HG02885 (cell line): Measurements from ENCODE around the gene ALOX15.
"Not testable (repeated sequence)": the region's sequence is repeated elsewhere in the genome, so short reads cannot be mapped to it uniquely, and the experiment has no call there.

Experiments
- ATAC-seq: cut with Tn5 transposase; IDR thresholded peaks from one replicate; pipeline ENCODE4 v1.9.1; 2021; ENCODE audit warnings: mild to moderate bottlenecking; ENCODE audit not compliant: unreplicated experiment, poor library complexity

The ALOX15 gene

DNA sequence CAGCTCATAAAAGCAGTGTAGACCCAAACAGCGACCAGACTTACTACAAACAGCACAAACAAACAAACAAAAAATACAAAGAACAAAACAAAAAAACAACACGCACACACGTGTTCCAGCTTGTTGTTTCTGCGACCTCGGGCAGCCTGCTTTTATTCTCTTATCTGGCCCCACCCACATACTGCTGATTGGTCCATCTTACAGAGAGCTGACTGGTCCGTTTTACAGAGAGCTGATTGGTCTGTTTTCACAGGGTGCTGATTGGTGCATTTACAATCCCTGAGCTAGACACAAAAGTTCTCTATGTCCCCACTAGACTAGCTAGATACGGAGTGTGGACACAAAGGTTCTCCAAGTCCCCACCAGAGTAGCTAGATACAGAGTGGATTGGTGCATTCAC is 14.5 kb upstream of the ALOX15 start:
- not testable (repeated sequence) for ATAC-seq

- no peak for ATAC-seq
Measured at GRCh38 chr17:4652997-4653396, 11.5 kb upstream of the ALOX15 start.

- ATAC-seq = no peak
Measured at GRCh38 chr17:4648741-4649140, 7.3 kb upstream of the ALOX15 start.

DNA sequence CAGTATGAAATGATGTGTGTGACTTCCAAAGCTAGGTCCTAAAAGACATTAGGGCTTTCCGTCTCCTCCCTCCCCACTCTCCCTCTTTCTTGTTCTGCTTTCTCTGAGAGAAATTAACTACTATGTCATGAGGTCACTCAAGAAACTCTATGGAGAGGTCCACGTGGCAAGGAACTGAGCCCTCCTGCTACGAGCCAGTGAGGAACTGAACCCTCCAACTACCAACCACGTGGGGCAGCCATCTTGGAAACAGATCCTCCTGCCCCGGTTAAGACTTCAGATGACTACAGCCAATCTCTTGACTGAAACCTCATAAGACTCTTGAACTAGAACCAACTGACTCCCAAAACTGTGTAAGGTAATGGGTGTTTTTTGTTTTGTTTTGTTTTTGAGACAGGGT is 4.2 kb upstream of the ALOX15 start:
- no peak for ATAC-seq

- ATAC-seq = no peak
Measured at GRCh38 chr17:4643676-4644075, 2.2 kb upstream of the ALOX15 start.

DNA sequence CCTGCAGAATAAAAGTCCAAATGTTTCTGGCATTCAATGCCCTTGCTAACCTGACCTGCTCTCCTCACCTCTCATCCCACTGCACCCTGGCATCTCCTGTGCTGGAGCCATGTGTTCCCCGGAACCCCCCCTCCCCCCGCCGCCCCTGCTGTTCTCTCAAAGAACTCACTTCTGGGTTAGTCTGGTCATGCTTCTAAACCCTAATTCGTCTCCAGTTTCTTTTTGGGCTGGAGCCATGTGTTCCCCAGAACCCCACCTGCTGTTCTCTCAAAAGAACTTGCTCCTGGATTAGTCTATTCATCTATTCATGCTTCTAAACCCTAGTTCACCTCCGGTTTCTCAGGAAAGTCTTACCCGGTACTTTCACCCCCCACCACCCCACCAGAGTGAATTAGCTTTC is 808 bp upstream of the ALOX15 start:
- ATAC-seq = no peak

GRCh38 chr17:4640569-4641188 is 799 bp downstream of the ALOX15 start:
- not testable (repeated sequence) for ATAC-seq

GRCh38 chr17:4639301-4640059 is 2.0 kb downstream of the ALOX15 start:
- ATAC-seq = not testable (repeated sequence)

GRCh38 chr17:4638766-4639165 is 2.7 kb downstream of the ALOX15 start:
- not testable (repeated sequence) for ATAC-seq

- no peak for ATAC-seq
Measured at GRCh38 chr17:4636474-4637100, 4.9 kb downstream of the ALOX15 start.

DNA sequence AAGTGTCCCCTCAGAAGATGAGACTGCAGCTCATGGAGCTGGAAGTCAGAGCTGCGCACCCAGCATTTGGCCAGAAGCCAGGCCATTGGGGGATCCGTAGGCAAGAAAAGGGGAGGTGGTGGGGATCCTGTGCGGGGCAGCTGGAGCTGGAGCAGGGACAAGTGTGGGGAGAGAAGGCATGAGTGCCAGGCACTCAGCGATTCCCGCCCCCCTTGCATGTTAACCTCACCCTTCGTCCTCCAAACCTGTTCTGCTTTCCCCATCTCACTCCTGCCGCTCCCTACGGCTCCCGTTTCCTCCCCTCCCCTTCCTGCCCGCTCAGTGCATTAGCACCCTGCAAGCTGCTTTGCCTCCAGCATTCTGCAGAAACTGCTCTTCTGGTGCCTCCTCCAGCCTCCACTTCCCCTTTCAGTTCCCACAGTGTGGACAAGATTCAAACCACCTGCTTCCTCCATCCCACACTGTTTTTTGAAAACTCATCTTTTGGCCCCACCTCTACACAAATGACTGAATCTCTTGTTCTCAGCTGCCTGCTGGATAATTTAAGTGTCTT is 5.6 kb downstream of the ALOX15 start:
- peak; percentile 74 for ATAC-seq

- no peak for ATAC-seq
Measured at GRCh38 chr17:4634976-4635375, 6.5 kb downstream of the ALOX15 start.

DNA sequence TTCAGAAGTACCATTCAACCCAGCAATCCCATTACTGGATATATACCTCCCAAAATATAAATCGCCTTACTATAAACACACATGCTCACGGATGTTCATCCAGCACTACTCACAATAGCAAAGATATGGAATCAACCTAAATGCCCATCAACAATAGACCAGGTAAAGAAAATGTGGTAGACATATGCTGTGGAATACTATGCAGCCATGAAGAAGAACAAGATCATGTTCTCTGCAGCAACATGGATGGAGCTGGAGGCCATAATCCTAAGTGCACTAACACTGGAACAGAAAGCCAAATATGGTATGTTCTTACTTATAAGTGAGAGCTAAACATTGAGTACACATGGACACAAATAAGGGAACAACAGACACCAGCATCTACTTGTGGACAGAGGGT is 7.8 kb downstream of the ALOX15 start:
- ATAC-seq = no peak

- ATAC-seq = no peak
Measured at GRCh38 chr17:4632581-4632920, 8.9 kb downstream of the ALOX15 start.

- no peak for ATAC-seq
Measured at GRCh38 chr17:4631836-4632580, 9.5 kb downstream of the ALOX15 start.

- no peak for ATAC-seq
Measured at GRCh38 chr17:4631431-4631830, 10.0 kb downstream of the ALOX15 start.

DNA sequence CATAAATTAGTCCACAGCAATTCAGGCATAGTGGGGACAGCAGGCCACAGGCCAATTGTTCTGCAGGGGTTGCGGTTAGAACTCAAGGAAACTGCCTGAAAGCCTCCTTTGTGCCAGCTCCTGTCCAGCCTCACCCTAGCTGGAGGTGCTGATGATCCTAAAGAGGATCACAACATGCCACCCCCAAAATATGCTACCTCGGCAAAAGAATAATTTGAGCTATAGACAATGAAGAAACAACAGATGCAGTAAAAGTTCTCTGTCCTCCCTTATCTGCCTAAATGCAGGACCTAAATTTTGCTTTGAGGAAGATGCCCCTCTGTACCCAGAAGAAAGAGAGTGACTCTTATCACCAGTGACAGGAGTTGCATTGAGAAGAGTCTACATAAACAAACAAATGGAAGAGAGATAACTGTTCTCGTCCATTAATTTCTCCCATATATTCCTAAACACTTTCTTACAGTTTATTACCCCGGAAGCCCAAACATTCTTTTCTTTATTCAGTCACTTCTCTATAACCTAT is 14.7 kb downstream of the ALOX15 start:
- ATAC-seq = no peak

DNA sequence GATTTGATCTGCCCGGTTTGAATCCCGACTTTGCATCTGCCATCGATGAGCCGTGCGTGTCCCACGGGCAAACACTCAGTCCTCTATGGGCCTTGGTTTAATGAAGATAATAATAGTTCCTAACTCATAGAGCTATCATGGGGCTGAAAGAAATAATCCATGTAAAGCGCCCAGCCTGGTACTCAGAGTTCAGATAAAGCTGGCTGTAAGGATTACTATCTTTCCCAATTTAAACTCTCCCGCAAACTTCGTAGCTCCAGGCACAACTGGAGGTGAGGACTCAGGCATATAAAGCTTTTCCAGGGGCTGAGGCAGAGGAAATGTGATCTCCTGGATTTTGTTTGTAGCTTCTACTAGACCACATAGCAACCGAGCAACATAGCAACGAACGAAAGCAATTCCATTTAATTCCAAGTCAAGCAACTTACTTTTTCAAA is 16.3 kb downstream of the ALOX15 start:
- ATAC-seq = no peak

- ATAC-seq = not testable (repeated sequence)
Measured at GRCh38 chr17:4624451-4624911, 17.0 kb downstream of the ALOX15 start.

- ATAC-seq = no peak
Measured at GRCh38 chr17:4623249-4623648, 18.2 kb downstream of the ALOX15 start.
